Hematopoietic multipotent progenitor cell treated with erythropoietin and hydrocortisone succinate and interleukin-3 and kit ligand, for 4 days (in vitro differentiated cells): ENCODE results near the gene NAA10.

ENCODE experiments used
- DNase-seq: peaks from one replicate; pipeline ENCODE4 v3.0.0-alpha.2; 2015

The NAA10 gene

DNA sequence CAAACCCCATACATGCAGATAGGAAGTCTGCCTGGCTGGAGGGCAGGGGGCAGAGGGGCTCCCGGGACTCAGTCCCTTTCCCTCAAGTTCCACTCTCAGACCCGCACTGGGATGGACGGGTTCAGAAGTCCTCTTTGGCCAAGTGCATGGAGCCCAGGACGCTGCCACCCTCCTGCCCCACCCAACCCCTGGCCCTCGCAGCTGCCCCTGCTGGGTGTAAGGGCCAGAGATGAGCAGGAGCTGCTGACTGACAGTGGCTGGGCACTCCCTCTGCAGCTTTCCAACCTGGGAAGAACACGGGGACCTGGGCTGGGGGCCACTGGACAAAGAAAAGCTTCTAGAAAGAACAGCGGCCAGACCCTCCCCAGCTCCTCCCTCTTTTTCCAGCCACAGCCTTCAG lies 52.3 kb downstream of the NAA10 start:
- no peak for DNase-seq

DNA sequence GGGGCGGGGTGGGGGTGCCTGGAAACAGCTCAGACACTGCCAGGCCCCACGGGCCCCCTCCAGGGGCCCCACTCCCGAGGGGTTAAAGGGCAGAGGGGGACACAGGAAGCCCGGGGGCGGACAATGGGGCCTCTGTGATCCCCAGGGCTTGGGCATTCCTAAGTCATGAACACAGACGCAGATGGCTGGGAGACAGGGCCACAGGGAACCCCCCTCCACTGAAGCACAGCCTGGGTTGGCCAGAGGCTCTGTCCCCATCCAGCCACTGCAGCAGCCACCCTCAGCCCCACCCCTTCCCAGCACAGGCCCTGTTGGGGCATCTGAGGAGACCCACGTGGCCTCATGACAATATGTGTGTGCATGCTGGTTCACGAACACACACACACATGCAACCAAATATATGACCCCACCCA lies 52.7 kb downstream of the NAA10 start:
- no peak for DNase-seq

DNA sequence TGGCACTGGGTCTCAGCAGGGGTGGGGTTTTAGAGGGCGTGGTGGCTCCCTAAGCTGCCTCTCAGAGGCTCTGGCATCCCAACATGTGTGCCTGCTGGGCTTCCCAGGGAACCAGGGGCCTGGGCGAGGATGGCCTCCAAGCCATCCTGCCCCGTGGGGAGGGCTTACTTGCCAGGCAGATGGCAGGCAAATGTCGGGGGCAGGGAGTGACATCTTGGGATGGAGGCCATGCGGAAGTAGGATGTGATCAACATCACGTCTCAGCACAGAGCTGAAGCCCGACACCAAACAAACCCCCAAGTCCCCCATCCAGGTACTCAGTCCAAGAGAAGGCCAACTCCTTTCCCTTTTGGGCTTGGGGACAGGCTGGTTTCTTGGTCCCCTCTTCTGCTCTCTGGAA lies 53.6 kb downstream of the NAA10 start:
- no peak for DNase-seq

DNA sequence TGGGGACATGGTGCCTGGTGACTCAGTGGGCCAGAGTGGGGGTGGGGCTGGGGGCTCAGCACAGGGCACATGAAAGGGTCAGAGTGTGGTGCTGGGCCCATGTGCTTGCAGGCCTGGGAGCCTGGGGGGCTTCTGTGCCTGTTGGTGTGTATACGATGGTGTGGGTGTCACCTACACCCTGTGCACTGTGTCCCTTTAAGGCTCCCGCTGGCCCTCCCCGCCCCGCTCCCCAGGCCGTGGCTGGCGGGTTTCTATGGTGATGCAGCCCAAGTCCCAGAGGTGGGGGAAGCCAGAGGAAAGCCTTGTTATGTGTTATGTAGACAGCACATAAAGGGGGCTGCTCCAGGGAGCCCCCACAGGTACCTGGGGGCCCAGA lies 54.4 kb downstream of the NAA10 start:
- no peak for DNase-seq

DNA sequence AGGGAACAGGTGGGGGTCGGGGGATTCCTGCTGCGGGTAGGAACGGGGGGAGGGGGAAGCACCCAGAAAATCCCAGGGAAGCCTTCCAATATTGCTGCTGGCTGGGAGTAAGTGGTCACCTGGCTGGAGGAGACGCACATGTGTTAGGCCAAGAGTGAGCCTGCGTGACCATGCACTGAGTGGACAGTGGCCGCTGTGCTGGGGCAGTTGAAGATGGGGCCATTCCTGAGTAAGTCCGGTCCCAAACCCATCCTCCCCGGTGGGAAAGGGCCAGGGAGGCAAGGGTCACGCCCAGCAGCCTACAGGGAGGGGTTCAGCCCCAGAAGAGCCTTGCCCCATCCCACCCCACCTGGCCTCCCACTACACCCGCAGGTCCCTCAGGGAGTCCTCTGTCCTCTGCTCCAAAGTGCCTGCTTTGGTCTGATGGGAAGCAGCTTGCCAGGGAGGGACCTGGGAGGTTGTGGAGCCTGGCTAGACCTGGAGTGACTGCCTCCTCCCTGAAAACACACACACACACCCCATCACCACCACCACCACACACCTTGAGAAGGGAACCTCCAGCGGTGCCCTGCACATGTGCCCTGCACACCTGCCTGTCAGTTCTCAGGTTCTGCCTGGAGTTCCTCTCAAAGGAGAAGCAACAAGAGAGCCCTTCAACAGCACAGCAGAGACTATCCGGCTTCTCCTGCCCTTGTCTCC lies 54.9 kb downstream of the NAA10 start:
- no peak for DNase-seq
